IPS-18a (cell line): ENCODE results near the gene FAH.

Source experiments
- H3K27ac ChIP-seq: one replicate; pipeline ENCODE4 v1.5.1; 2013; ENCODE audit warnings: low read length
- H3K27me3 ChIP-seq: one replicate; pipeline ENCODE4 v1.6.1; 2013; ENCODE audit warnings: mild to moderate bottlenecking, low read length; ENCODE audit not compliant: control insufficient read depth, insufficient read depth
- H3K36me3 ChIP-seq: one replicate; pipeline ENCODE4 v1.6.1; 2013; ENCODE audit warnings: low read depth, low read length; ENCODE audit not compliant: control insufficient read depth
- H3K4me1 ChIP-seq: one replicate; pipeline ENCODE4 v1.6.1; 2013; ENCODE audit warnings: low read depth, low read length; ENCODE audit not compliant: control insufficient read depth
- H3K4me3 ChIP-seq: one replicate; pipeline ENCODE4 v1.5.1; 2013; ENCODE audit warnings: low read length
- H3K9ac ChIP-seq: one replicate; pipeline ENCODE4 v1.6.1; 2013; ENCODE audit warnings: mild to moderate bottlenecking, low read length, moderate library complexity
- H3K9me3 ChIP-seq: one replicate; pipeline ENCODE4 v1.6.1; 2013; ENCODE audit warnings: low read depth, low read length; ENCODE audit not compliant: control insufficient read depth

FAH gene

DNA sequence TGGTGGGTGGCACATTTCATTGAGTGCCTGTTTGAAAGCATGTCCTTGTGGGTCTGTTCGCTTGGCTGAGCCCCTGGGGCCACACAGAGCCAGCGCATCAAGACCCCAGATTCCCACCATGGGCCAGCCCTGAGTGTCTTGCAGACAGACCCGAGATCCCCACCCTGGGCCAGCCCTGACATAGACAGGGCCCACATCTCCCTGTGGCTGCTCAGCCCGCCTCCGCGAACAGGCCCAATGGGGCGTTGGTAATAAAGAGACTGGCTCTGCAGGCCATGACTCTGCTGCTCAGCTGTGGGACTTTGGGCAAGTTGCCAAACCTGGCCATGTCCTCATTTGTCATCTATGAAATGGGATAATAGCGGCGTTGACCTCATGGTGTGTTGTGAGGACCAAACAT lies 22.6 kb downstream of the FAH start:
- no peak overlapping the region for H3K27ac ChIP-seq
- H3K4me3 ChIP-seq = no peak overlapping the region
- no peak overlapping the region for H3K9ac ChIP-seq
- no peaks in the 10 kb centered on the region for H3K27me3 ChIP-seq
- H3K9me3 ChIP-seq = no peaks in the 10 kb centered on the region
- H3K36me3 ChIP-seq = no peaks in the 10 kb centered on the region
- no peaks in the 10 kb centered on the region for H3K4me1 ChIP-seq

DNA sequence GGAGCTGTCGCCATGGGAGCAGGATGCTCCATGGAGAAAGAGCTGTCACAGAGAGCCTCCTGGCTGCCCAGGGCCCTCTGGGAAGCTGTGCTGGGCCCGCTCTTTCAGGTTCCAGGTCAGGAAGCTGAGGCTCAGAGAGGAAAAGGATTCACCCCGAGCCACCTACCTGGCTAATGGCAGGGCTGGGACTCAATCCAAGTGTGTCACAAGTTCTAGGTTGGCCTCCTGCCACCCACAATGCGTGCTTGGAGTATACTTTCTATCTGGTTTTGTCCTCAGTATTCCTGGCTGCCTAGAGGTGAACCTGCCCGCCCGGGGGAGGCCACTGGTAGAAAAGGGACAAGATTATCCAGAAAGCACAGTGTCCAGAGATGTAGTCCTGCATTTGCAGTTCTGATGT lies 23.6 kb downstream of the FAH start:
- Histone ChIP-seq H3K9me3 (no peaks in the 10 kb centered on the region), H3K4me1 (no peaks in the 10 kb centered on the region), H3K9ac (no peak overlapping the region), H3K4me3 (no peak overlapping the region), H3K36me3 (no peaks in the 10 kb centered on the region), H3K27me3 (no peaks in the 10 kb centered on the region), H3K27ac (no peak overlapping the region)

DNA sequence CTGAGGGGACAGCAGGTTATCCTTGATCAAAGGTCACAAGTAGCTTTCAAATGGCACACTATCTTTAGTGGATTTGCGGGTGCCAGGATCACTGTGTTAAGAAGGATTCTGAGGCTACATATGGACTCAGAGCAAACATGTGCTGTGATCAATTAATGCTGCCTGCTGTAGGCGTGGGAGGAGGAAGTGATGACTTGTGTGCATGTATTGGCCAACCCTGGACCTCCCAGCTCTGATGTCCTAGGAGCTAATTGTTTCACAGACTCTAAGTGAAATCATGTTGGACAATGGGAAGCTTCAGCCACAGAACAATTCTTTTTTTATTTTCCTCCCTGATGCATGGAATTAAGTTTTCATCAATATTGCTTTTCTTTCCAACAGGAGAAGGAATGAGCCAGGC lies 24.4 kb downstream of the FAH start:
- Histone ChIP-seq H3K27ac (no peak overlapping the region), H3K36me3 (no peaks in the 10 kb centered on the region), H3K4me1 (no peaks in the 10 kb centered on the region), H3K4me3 (no peak overlapping the region), H3K9me3 (no peaks in the 10 kb centered on the region), H3K27me3 (no peaks in the 10 kb centered on the region), H3K9ac (no peak overlapping the region)

DNA sequence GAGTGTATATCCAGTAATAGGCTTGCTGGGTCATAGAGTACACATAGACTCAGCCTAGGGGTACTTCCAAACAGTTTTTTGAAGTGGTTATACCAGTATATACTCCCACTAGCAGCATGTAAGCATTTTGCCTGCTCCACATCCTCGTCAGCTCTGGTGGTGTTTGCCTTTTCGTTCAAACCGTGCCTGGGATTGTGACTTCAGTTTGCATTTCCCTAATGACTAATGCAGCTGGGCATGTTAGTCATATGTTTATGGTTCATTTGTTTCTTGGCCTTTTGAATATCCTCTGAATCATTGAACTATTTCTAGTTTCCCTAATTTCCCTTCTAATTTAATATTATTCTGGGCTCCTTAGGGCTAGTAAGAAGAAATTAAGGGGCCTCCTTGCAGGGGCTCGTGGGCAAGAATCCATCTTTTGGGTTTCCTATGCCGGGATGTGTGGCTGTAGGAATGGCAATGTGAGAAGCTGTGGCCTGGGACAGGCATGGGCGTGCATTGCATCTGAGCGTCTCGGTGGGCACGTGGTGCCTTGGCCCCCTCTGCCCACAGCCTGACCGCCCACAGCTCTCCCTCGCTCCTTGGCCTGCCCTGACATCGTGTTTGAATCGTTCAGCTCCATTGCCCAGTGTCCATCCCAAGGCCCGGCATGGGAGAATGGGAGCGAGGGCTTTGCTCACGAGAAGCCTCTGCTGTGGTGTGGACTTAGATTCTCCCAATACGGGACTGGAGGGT lies 26.4 kb downstream of the FAH start:
- Histone ChIP-seq H3K9me3 (no peaks in the 10 kb centered on the region), H3K27me3 (no peaks in the 10 kb centered on the region), H3K4me3 (no peak overlapping the region), H3K36me3 (no peaks in the 10 kb centered on the region), H3K9ac (no peak overlapping the region), H3K4me1 (no peaks in the 10 kb centered on the region), H3K27ac (no peak overlapping the region)

DNA sequence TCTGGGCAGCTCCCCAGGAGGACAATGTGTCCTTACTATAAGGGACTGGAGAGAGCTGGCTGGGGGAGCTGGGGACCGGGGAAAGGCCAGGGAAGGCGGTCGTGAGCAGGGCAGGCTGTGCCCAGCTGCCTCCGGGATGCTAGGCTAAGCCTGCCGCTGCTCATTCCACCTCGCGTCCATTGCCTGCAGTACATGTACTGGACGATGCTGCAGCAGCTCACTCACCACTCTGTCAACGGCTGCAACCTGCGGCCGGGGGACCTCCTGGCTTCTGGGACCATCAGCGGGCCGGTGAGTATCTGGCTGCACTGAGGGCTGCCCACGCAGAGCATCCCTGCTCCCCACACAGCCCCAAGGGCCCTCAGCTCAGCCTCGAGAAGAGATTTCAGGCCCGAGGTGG lies 27.1 kb downstream of the FAH start:
- Histone ChIP-seq H3K27ac (no peak overlapping the region), H3K9ac (no peak overlapping the region), H3K9me3 (no peaks in the 10 kb centered on the region), H3K36me3 (no peaks in the 10 kb centered on the region), H3K4me1 (no peaks in the 10 kb centered on the region), H3K27me3 (no peaks in the 10 kb centered on the region), H3K4me3 (no peak overlapping the region)

DNA sequence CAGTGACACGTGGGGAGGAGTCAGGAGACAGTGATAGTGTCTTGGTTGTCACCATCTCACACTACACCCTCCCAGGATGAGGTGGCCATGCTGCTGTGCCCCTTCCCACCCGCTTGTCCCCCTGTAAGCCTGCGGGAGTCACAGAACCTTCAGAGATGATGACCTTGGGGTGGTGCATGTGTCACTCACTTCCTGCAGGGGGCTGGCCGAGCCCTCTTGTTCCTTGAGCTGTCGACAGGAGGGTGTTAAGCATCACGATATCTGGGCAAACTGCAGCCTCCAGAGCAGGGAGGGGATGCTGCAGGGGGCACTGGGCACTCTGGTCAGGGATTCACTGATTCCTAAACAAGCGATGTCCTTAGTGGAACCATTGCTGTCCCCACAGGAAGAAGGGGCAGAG lies 27.7 kb downstream of the FAH start:
- Histone ChIP-seq H3K27me3 (no peaks in the 10 kb centered on the region), H3K9ac (no peak overlapping the region), H3K9me3 (no peaks in the 10 kb centered on the region), H3K4me3 (no peak overlapping the region), H3K36me3 (no peaks in the 10 kb centered on the region), H3K4me1 (no peaks in the 10 kb centered on the region), H3K27ac (no peak overlapping the region)

DNA sequence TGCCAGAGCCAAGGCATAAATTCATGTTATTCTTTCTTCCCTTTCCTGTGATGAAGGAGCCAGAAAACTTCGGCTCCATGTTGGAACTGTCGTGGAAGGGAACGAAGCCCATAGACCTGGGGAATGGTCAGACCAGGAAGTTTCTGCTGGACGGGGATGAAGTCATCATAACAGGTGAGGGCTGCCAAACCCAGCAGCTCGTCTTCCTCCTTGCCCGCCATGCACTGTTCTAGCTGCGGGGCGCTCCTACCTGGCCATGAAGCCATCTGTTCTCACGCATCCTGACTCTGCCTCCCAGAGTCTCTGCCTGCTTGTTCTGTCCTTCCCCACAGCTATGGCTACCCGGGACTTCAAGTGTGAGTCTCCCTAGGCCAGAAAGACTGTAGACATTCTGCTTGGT lies 28.2 kb downstream of the FAH start:
- Histone ChIP-seq H3K4me1 (no peaks in the 10 kb centered on the region), H3K27ac (no peak overlapping the region), H3K4me3 (no peak overlapping the region), H3K9ac (no peak overlapping the region), H3K36me3 (no peaks in the 10 kb centered on the region), H3K9me3 (no peaks in the 10 kb centered on the region), H3K27me3 (no peaks in the 10 kb centered on the region)

DNA sequence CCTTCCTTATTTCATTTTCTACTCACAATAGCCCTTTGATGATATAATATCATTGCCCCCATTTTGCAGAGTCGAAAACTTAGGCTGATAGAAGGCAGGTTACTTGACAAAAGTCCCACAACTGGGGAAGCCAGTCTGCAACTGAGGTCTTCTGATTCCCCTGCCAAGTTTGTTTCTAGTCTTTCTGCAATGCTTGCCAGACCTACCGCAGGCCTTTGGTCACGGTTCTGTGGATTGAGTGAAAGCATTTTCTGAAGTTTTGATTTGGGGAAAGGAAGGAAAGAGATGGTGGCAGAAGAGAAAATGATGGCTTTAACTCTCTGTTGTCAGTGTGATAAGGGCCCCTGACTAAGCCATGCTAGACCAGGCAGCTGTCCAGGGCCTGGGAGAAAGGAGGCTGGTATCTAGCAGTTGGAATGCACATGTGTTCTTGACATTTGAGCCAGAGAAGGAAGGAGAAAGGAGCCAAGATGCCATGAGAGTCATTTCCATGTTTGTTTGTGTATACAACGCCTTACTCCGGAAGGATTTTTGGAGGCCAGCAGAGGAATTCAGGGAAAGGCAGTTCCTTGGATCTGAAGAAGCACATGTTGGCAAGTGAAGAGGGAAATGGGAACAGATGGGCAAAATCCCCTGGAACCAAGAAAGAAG lies 29.9 kb downstream of the FAH start:
- no peak overlapping the region for H3K9ac ChIP-seq
- H3K27ac ChIP-seq = no peak overlapping the region
- H3K27me3 ChIP-seq = no peaks in the 10 kb centered on the region
- H3K4me3 ChIP-seq = no peak overlapping the region
- no peaks in the 10 kb centered on the region for H3K9me3 ChIP-seq
- peaks cover 4% of the 10 kb centered on the region for H3K36me3 ChIP-seq
- H3K4me1 ChIP-seq = no peaks in the 10 kb centered on the region

DNA sequence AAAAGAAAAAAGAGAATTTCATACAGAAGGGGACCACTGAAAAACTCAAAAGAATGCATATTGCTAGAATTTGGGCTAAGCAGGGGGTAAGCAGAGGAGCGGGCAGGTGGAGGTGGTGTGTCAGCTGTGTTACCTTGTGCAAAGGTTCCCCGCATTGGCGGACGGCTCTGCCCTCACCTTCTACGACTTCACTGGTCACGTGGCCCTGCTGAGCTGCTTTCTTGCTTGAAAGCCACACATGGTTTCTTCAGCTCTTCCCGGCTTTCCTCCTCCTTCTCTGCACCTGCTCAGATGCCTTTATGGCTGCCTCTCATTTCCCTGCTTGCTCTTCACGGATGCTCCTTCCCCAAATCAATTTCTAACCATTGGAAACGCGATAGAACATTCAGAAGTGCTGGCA lies 30.5 kb downstream of the FAH start:
- peaks cover 3% of the 10 kb centered on the region for H3K4me1 ChIP-seq
- H3K36me3 ChIP-seq = peaks cover 4% of the 10 kb centered on the region

DNA sequence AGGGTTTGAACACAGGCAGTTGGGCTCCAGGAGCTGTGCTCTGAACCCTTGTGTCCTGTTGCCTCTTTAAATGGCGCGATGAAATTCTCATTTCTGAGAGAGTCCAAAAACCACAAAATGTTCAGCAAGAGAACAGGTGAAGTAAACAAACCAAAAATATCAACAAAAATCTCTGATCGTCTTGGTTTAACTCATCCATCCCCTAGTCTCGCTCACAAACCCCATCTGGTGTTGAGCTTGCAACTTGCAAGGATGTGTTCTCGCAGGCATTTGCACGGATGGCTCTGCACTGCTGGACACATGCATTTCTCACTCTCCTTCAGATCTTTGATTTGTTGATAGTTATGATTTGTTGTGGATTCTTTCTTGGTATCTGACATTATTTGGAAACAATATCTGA lies 31.1 kb downstream of the FAH start:
- Histone ChIP-seq H3K9ac (no peak overlapping the region), H3K36me3 (peaks cover 4% of the 10 kb centered on the region), H3K27ac (no peak overlapping the region), H3K4me1 (peaks cover 3% of the 10 kb centered on the region), H3K9me3 (no peaks in the 10 kb centered on the region), H3K27me3 (no peaks in the 10 kb centered on the region), H3K4me3 (no peak overlapping the region)

More for the DNA sequence above, 30.5 kb downstream of the FAH start:
- Histone ChIP-seq H3K9ac (no peak overlapping the region), H3K9me3 (no peaks in the 10 kb centered on the region), H3K27ac (no peak overlapping the region), H3K27me3 (no peaks in the 10 kb centered on the region), H3K4me3 (no peak overlapping the region)

DNA sequence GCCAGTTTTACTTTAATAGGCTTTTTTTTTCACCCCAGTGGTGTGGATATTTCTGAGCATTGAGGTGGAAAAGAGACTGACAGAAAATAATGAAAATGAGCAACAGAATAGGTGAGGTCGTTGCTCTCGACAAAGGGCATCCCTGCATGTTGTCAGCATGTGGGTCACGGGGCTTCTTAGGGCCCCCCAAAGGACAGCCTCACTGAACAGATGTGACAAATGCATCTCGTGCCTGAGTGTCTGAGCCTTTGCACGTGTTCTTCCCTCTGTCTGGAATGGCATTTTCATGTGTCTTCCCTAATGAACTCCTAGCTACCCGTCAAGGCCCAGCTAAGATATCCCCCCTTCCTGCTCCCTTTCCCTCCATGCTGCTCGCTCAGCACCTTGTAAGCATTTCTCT lies 31.8 kb downstream of the FAH start:
- H3K4me1 ChIP-seq = peaks cover 3% of the 10 kb centered on the region
- no peaks in the 10 kb centered on the region for H3K9me3 ChIP-seq
- no peaks in the 10 kb centered on the region for H3K27me3 ChIP-seq
- no peak overlapping the region for H3K27ac ChIP-seq
- H3K36me3 ChIP-seq = peaks cover 4% of the 10 kb centered on the region
- H3K9ac ChIP-seq = no peak overlapping the region
- no peak overlapping the region for H3K4me3 ChIP-seq

DNA sequence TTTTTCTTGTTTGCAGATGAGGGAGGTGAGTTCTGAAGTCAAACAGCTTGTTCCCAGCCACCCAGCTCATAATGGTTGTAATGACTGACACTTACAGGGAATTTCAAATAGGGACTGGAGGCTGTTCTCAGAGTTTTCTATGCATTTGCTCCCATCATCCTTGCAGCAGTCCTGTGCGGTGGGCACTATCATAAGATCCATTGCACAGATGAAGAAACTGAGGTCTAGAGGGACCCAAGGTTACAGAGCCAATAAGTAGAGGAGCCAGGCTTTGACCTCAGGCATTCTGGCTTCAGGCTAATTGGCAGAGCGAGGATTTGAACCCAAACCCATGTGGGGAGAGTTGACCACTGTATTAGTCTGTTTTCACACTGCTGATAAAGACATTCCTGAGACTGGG lies 32.4 kb downstream of the FAH start:
- peaks cover 4% of the 10 kb centered on the region for H3K36me3 ChIP-seq
- no peak overlapping the region for H3K4me3 ChIP-seq
- no peaks in the 10 kb centered on the region for H3K27me3 ChIP-seq
- no peaks in the 10 kb centered on the region for H3K9me3 ChIP-seq
- H3K9ac ChIP-seq = no peak overlapping the region
- no peak overlapping the region for H3K27ac ChIP-seq
- peaks cover 3% of the 10 kb centered on the region for H3K4me1 ChIP-seq
